G401 (cell line): ENCODE results near the gene TMEM213. TPM values are rescaled to one million over a fixed set of nuclear protein-coding genes. Genes with fewer than 3 reads are reported as not detected.

ENCODE experiments used
- DNase-seq: peaks from one replicate; pipeline ENCODE4 v3.0.0-alpha.2; 2015; ENCODE audit warnings: low spot score
- in situ Hi-C: cut with HindIII; loops from 2 replicates; pipeline ENCODE4 v1.10.0; 2016; ENCODE audit warnings: low sequenced_read_pairs, mixed read lengths
- total RNA-seq: library from RNA; depleted of rRNA; stranded (reverse); fragments of >200 nt; shearing (Covaris generic); gene quantifications from 2 replicates; pipeline ENCODE4 v1.2.3, GENCODE V29; 2014

TMEM213 gene
- total RNA-seq, 1 experiment from 2014 or later: not detected

GRCh38 chr7:138832966-138833365, 35.2 kb downstream of the TMEM213 start:
- in situ Hi-C loops: no loop called here
- DNase-seq: no peak

GRCh38 chr7:138833596-138833995, 35.8 kb downstream of the TMEM213 start:
- in situ Hi-C loops: no loop called here
- DNase-seq: no peak

GRCh38 chr7:138834583-138834982, 36.8 kb downstream of the TMEM213 start:
- in situ Hi-C loops: no loop called here
- no peak for DNase-seq

DNA sequence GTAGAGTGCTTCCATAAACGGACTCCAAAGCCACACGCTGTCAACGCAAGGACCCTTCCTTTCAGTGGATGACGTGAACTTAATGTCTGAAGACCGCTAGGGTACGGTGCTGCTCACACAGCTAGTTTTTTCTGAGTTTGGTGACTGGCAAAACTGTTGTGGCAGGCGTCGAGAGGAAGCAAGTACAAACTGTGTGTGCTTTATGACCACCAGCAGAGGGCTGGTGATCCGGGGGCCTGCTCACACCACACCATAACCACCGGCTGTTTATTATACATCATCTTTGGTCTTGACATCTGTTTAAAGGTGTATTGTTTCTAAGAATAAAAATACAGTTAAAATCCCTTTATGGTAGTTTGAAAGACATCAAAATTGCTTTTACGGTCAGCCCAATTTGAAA, 37.3 kb downstream of the TMEM213 start:
- DNase-seq: no peak
- in situ Hi-C loops: no loop called here

DNA sequence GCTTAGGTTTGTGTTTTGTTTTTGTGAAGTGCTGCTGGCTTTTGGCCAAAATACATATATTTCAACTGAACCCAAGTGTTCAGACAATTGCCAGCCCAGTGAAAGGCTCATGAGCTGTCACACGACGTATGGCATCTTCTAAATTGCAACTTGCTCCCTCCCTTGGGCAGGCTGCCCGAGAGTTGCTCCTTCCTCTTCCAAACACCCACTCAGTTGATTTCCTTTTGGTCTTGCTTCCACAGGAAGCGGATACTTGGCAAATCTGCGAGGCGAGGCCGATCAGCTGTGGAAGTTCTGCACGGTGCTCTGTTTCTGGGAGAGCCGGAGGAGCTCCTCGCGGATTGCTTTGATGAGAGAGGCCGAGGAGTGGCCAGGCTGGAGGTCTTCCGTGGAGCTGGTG, 39.8 kb downstream of the TMEM213 start:
- in situ Hi-C loops: no loop called here
- no peak for DNase-seq

DNA sequence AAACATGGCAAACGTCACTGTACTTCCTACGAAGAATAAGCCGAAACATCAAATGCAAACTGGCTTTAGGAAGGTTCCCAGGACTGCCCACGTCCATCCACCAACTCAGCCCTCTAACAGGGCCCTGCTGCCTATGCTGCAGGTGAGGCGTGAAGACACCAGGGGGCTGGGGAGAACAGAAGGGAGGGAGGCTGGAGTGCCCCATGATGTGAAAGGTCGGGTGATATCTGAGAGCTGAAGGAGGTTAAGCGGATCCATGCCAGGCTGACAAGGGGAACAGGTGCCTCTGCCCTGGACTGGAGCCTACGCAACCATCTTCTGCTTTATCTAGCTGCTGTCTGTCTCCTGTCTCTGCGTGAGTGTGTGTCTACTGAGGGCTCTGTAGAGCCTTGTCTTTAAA, 40.4 kb downstream of the TMEM213 start:
- no peak for DNase-seq
- in situ Hi-C loops: no loop called here

GRCh38 chr7:138842111-138842510, 44.3 kb downstream of the TMEM213 start:
- in situ Hi-C loops: no loop called here
- DNase-seq: no peak

DNA sequence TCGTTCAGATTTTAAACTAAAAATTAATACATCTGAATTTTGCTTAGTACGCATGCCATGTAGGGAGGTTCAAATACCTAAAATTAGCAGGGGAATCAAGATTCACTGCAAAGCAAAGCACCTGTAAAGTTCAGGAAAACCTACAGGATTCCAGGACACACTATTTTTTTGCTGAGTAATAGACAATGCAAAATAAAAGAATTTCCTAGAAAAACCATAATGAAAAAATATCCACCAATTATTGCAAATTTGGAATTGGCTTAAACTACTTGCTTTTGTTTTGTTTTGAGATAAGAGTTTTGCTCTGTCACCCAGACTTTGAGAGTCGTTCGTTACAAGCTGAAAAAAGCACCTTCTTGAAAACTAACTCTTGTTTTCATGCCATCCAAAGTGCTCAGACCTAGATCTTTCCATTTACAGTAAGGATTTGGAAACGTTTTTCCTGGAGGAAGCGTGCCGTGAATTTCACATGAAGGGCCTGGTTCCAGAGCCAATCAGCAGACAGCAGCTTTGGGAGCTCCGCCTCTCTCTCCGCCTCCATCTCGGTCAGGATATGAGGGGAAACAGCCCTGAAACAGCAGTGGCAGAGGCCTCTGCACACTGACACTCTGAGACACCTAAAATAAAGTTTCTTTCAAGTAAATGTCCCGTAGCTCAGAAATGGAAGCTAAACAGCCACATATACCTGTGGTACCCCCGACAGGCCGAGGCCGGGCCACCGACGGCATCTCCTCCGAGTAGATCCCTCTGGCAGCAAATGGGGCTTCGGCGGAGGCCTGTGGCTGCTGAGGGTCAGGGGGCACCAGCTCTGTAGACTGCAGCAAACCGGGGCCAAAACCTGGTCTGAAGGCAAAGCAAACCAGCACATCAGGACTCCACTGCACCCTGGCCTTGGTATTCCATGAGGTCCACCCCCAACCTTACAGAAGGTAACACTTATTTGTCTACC, 46.1 kb downstream of the TMEM213 start:
- DNase-seq: no peak
- in situ Hi-C loops: no loop called here

DNA sequence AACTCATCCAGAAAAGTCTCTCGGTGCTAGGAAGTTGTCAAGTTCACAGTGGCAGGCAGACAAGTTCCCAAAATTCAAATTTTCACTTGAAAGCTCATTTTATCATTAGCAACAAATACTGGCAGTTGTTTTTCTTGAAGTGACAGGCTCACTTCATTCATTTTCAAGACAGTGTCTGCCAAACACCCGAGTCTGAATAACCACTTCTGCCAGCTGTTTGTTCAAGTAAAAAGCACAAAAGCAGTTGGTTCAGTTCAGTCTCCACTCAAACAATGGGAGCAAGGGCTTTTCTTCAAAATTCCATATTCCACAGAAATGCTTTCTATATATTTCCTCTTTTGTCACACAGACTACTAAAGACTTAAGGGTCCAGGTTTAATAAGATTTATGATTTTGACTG, 47.9 kb downstream of the TMEM213 start:
- in situ Hi-C loops: no loop called here
- DNase-seq: no peak

DNA sequence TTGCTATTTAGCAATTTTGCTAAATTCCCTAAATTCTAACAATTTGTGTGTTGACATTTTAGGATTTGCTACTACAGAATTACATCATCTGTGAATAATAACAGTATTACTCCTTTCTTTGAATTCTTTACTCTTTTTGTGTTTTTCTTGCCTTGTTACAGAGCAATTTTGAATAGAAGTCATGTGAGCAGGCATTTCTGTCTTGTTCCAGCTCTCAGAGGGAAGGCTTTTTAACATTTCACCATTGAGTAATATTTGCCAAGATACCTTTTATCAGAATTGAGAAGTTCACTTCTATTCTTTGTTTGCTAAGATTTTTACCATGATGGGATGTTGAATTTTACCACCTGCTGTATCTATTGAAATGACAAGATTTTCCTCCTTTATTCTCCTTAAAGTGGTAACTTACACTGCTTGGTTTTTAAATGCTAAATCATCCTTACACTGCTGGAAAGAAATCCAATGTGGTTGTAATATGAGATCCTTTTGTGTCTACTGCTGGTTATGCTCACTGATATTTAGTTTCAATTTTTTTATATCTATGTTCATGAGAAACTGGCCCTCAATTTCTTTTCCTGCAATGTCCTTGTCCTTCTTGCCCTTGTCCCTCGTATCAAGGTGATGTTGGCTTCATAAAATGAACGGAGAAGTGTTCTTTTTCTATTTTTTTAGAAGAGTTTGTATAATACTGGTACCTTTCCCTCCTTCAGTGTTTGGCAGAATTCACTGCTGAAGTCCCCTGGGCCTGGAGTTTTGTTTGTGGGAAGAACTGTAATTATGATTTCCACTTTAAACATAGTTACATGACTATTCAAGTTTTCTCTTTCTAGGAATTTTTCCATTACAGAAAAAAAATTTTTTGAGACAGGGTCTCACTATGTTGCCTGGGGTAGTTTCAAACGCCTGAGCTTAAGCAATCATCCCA, 50.5 kb downstream of the TMEM213 start:
- in situ Hi-C loops: no loop called here

DNA sequence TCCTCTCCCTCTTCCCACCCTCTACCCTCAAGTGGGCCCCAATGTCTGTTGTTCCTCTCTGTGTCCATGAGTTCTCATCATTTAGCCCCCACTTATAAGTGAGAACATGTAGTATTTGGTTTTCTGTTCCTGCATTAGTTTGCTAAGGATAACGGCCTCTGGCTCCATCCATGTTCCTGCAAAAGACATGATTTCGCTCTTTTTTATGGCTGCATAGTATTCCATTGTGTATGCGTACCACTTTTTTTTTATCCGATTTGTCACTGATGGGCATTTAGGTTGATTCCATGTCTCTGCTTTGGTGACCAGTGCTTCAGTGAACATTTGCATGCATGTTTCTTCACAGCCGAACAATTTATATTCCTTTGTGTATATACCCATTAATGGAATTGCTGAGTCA, 51.9 kb downstream of the TMEM213 start:
- DNase-seq: no peak
- in situ Hi-C loops: no loop called here

More for the DNA sequence above, 50.5 kb downstream of the TMEM213 start:
- no peak for DNase-seq

- in situ Hi-C loops: no loop called here
Observed at GRCh38 chr7:138852469-138852868, 54.7 kb downstream of the TMEM213 start.

DNA sequence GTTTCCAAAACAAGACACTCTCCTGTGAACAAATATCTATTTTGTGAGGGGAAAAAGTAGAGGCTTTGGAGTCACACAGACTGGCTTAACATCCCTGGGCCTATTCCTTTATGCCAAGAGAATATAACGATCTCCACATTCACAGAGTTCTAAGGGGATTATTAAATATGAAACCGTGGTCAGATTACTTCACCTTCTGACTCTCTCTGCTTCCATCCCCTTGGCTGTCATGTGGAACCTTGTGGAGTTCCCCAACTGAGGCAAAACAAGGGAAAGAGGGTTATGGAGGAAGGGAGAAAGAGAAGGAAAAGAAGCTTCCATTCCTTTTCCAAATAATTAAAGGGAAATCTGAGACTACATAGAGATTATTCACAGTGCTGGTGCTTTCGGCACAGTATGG, 55.7 kb downstream of the TMEM213 start:
- in situ Hi-C loops: no loop called here
- no peak for DNase-seq

More at GRCh38 chr7:138852469-138852868, 54.7 kb downstream of the TMEM213 start:
- DNase-seq: no peak

DNA sequence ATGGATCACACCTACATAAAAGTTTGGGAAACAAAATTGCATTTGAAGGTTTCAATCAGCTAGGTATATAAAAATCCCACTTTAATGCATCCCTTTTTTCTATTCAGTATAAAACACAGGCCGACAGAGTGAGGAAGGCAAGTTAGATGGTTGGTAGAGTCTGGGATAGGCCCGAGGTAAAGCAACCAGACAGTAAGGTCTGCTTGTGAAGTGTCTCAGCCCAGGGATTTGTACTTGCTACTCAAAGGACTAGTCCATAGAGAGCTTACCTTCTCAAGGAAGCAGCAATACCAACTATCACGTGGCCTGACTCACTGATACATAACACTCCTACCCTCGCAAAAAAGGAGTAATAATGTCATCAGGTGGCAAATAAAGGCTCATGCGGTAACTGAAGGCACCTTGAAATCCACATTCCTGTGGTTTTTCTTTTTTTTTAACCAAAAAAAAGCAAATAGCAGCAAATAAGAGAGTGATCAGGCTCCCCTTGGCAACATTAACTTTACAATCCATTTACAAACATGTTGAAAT, 56.4 kb downstream of the TMEM213 start:
- in situ Hi-C loops: no loop called here
- DNase-seq: no peak

DNA sequence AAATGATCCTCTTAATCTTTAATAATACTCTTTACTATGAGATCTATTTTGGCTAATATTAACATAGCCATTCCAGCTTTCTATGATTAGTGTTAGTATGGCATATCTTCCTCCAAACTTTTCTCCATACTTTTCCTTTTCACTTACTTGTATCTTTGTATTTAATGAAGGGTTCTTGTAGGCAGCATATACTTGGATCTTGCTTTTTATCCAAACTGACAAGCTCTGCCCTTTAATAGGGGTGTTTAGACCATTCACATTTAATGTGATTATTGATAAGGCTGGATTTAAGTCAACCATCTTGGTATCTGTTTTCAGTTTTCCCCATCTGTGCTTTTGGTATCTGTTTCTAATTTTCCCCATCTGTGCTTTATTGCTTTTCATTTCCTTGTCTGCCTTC, 59.9 kb downstream of the TMEM213 start:
- in situ Hi-C loops: no loop called here

DNA sequence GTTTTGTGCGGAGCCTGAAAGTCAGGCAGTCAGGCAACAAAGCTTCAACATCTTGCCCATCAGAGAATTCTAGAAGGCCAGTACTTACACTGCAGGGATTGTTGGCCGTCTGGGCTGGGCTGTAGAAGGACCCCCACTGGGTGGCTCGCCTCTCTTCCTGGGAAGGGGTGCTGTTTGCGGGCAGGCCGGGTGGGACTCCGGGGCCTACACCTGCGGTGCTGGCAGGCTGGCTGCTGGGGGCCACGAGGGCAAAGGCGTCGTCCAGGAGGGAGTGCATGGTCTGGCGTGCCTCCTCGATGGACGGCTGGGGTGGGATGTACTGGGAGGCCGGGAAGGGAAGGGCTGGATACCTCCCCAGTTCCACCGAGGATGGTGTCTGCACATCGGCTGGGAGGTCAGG, 63.3 kb downstream of the TMEM213 start:
- no peak for DNase-seq
- in situ Hi-C loops: no loop called here

More for the DNA sequence above, 59.9 kb downstream of the TMEM213 start:
- DNase-seq: no peak

DNA sequence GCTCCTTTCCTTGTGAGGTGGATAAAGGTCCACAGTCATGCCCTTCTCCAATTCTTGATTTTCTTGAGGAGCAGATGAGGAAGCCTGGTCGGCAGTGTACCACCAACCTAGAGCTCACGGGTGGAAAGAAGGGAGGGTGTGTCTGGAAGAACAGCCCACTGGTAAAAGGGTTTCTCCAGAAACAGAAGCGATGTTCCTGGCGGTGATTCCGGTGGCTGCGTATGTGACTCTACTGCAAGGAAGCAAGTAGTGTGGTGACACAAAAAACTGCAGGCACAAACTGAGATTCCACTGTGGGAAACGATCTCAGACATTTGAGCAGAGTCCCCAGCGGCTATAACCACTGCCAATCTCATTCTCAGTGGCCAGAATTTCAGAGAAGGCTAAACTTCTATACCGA, 66.1 kb downstream of the TMEM213 start:
- DNase-seq: no peak
- in situ Hi-C loops: no loop called here

GRCh38 chr7:138864667-138865066, 66.9 kb downstream of the TMEM213 start:
- in situ Hi-C loops: no loop called here
- no peak for DNase-seq

GRCh38 chr7:138865843-138866242, 68.0 kb downstream of the TMEM213 start:
- in situ Hi-C loops: no loop called here
- no peak for DNase-seq

DNA sequence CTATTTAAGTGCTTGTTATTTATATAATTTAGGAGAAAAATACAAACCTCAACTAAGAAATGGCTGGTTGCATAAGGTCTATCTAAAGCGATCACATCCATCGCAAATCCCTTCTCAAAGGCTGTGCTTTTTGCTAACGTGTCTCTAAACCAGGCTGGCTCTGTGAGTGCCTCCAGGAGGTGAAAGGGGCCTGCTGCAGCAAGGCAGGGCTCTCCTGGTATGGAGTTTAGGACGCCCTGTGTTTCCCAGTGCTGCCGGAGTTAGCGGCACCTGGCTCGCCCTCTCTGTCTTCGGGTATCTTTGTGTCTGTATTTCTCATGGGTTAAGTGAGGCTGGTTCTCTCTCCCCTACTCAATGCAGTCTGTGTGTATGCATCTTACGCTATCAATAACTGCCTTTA, 68.6 kb downstream of the TMEM213 start:
- in situ Hi-C loops: no loop called here
- DNase-seq: no peak
